T-cell (primary cell): ENCODE data around the gene ADK. TPM values are rescaled to one million over a fixed set of nuclear protein-coding genes. Genes with fewer than 3 reads are reported as not detected.
A peak's percentile ranks its signal among the peaks of the same experiment; 100 is the strongest.

Experiments used
- ATAC-seq, 4 experiments: fragments of 200-7000 bp in 3 of 4; fragments of 150-1000 bp in 1 of 4; cut with Tn5 transposase; replicated peaks in 1 of 4; 1 replicate in 3 of 4; 2 replicates in 1 of 4; pipeline ENCODE4 v1.10.0; 2021; ENCODE audit warnings: moderate library complexity in 3 of 4, mild to moderate bottlenecking in 2 of 4, moderate number of reproducible peaks in 1 of 4
- CTCF ChIA-PET, 2 donors: fragments of 300-600 bp; sonication (Branson Sonifier 250); formaldehyde crosslinking; loops; one replicate each; lab custom pipeline; 2022; ENCODE audit warnings: antibody characterized with exemption in 2 of 2; lab: Charles Lee
- POLR2A ChIA-PET, 2 donors: fragments of 300-600 bp; sonication (Branson Sonifier 250); formaldehyde crosslinking; loops; one replicate each; lab custom pipeline; 2022; ENCODE audit warnings: antibody characterized with exemption in 2 of 2; lab: Charles Lee
- DNase-seq, 35 experiments: peaks; one replicate each; pipeline versions ENCODE4 v3.0.0 to v3.0.0-alpha.2; 2013 to 2023
- H3K27ac ChIP-seq: one replicate; pipeline ENCODE4 v1.5.1; 2013; ENCODE audit warnings: low read length
- H3K27me3 ChIP-seq, 2 experiments: replicated peaks in 1 of 2; 1 replicate in 1 of 2; 2 replicates in 1 of 2; pipeline versions ENCODE4 v1.6.1 to v1.7.0; 2013; ENCODE audit warnings: low read length in 1 of 2, mixed read lengths in 1 of 2; ENCODE audit not compliant: control insufficient read depth in 2 of 2, insufficient read depth in 2 of 2; ENCODE audit errors: extremely low read depth in 1 of 2
- H3K36me3 ChIP-seq, 2 donors: 1 replicate in 1 of 2; 2 replicates in 1 of 2; pipeline versions ENCODE4 v1.6.1 to v1.7.0; 2013; ENCODE audit warnings: low read length in 1 of 2; ENCODE audit not compliant: control insufficient read depth in 2 of 2, insufficient read depth in 1 of 2; ENCODE audit errors: extremely low read depth in 1 of 2
- H3K4me1 ChIP-seq, 2 experiments: 1 replicate in 1 of 2; 2 replicates in 1 of 2; pipeline versions ENCODE4 v1.6.1 to v1.7.0; 2013; ENCODE audit warnings: low read length in 2 of 2, mixed read lengths in 1 of 2; ENCODE audit not compliant: insufficient read depth in 2 of 2, control insufficient read depth in 1 of 2; ENCODE audit errors: extremely low read depth in 1 of 2
- H3K4me3 ChIP-seq, 2 donors: 1 replicate in 1 of 2; 2 replicates in 1 of 2; pipeline versions ENCODE4 v1.5.1 to v1.7.0; 2013; ENCODE audit warnings: mild to moderate bottlenecking in 2 of 2, low read length in 1 of 2, moderate library complexity in 1 of 2; ENCODE audit not compliant: control insufficient read depth in 1 of 2; ENCODE audit errors: extremely low read depth in 1 of 2
- H3K9me3 ChIP-seq: 2 replicates; pipeline ENCODE4 v1.7.0; 2013
- H3K27ac Mint-ChIP-seq, 2 donors: one replicate each; pipeline ENCODE4 v1.8.0; 2020 to 2021; ENCODE audit warnings: mild to moderate bottlenecking in 2 of 2, mixed read lengths in 2 of 2
- H3K27me3 Mint-ChIP-seq, 2 donors: one replicate each; pipeline ENCODE4 v1.8.0; 2021 to 2022; ENCODE audit warnings: mixed read lengths in 2 of 2
- H3K36me3 Mint-ChIP-seq: one replicate; pipeline ENCODE4 v1.8.0; 2021; ENCODE audit warnings: mixed read lengths
- H3K4me1 Mint-ChIP-seq, 3 donors: one replicate each; pipeline ENCODE4 v1.8.0; 2020 to 2022; ENCODE audit warnings: mixed read lengths in 3 of 3, mild to moderate bottlenecking in 1 of 3
- H3K4me3 Mint-ChIP-seq, 3 donors: one replicate each; pipeline ENCODE4 v1.8.0; 2020 to 2022; ENCODE audit warnings: mild to moderate bottlenecking in 3 of 3, mixed read lengths in 3 of 3, moderate library complexity in 3 of 3
- H3K9me3 Mint-ChIP-seq, 3 donors: one replicate each; pipeline ENCODE4 v1.8.0; 2020 to 2022; ENCODE audit warnings: mixed read lengths in 3 of 3
- WGBS: methylation state at CpG from one replicate; pipeline ENCODE4 v1.1.5; 2013; ENCODE audit warnings: missing lambda C conversion rate; ENCODE audit not compliant: insufficient coverage; 5-methylcytosine and 5-hydroxymethylcytosine counted together
- total RNA-seq, 35 experiments: library from RNA in 6 of 35; stranded (reverse) in 6 of 35; fragments of 120-200 nt in 1 of 35; gene quantifications; one replicate each; pipeline versions ENCODE4 v1.2.1 to v1.2.4 and lab custom pipeline; 2013 to 2026

The ADK gene
- total RNA-seq, 5 donors from 2014 or later (not counting 1 experiment from before 2014, with no cell fraction given) = 20.7 to 32.8 (median 23.6) TPM

- no peaks in the 10 kb centered on the region for H3K4me1 ChIP-seq
- peaks cover 12 to 93% of the 10 kb centered on the region in 2 donors for H3K36me3 ChIP-seq
- H3K4me3 ChIP-seq = no peak overlapping the region
- no peaks in the 10 kb centered on the region for H3K27me3 ChIP-seq
- POLR2A ChIA-PET = no interaction called here
- no peak overlapping the region for H3K27ac ChIP-seq
- peaks cover 74% of the 10 kb centered on the region for H3K36me3 Mint-ChIP-seq
- H3K4me1 Mint-ChIP-seq = no peaks in the 10 kb centered on the region
- H3K9me3 Mint-ChIP-seq = no peaks in the 10 kb centered on the region
- CTCF ChIA-PET = interaction anchor here in 1 of 2 donors (0.6 to 1.1 kb wide), 4 partner anchors 11 to 131 kb away, joined by 3 read pairs; no protein-coding TSS in a partner anchor
- H3K4me3 Mint-ChIP-seq = no peak overlapping the region
- 67% methylated on average over 1 of the region's 1 CpG for WGBS
- no peaks in the 10 kb centered on the region for H3K27me3 Mint-ChIP-seq
- DNase-seq (no peak), ATAC-seq (no peak)
- peak overlapping the region in 1 of 2 donors; percentile 62 for H3K27ac Mint-ChIP-seq
- H3K9me3 ChIP-seq = no peaks in the 10 kb centered on the region
Observed at GRCh38 chr10:74110120-74110519, 40.9 kb upstream of the ADK start.

DNA sequence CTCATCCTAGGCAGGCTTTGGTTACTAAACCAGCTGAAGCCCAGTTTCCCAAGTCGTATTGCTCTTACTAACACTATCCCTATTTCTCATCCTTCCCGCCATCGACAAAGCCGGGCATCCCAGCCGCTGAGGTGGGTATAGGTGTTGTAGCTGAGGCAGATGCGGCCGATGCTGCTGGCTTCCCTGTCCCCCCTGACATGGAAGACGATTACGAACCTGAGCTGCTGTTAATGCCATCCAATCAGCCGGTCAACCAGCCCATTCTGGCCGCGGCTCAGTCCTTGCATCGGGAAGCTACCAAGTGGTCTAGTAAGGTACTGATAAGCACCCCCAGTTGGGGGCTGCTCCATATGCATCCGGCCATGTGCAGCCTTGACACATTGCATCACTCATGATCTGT is 39.2 kb upstream of the ADK start:
- H3K9me3 Mint-ChIP-seq = no peaks in the 10 kb centered on the region
- ATAC-seq (no peak), DNase-seq (no peak)
- H3K4me1 Mint-ChIP-seq = peaks cover 2 to 6% (median 4%) of the 10 kb centered on the region in 3 donors
- H3K4me3 Mint-ChIP-seq = no peak overlapping the region
- ChIA-PET POLR2A (interaction anchor here in 1 of 2 donors (0.7 kb wide), 1 partner anchor 8 kb away, joined by 3 read pairs; no protein-coding TSS in a partner anchor), CTCF (no interaction called here)
- no peak overlapping the region for H3K27ac ChIP-seq
- no peaks in the 10 kb centered on the region for H3K27me3 ChIP-seq
- peaks cover 12 to 92% of the 10 kb centered on the region in 2 donors for H3K36me3 ChIP-seq
- no peaks in the 10 kb centered on the region for H3K9me3 ChIP-seq
- no peaks in the 10 kb centered on the region for H3K4me1 ChIP-seq
- H3K27ac Mint-ChIP-seq = no peak overlapping the region
- no peak overlapping the region for H3K4me3 ChIP-seq
- H3K27me3 Mint-ChIP-seq = no peaks in the 10 kb centered on the region
- peaks cover 78% of the 10 kb centered on the region for H3K36me3 Mint-ChIP-seq
- WGBS = over 99% methylated on average over 11 of the region's 14 CpGs

- Histone ChIP-seq H3K36me3 (peaks cover 12 to 92% of the 10 kb centered on the region in 2 donors), H3K27ac (no peak overlapping the region), H3K4me1 (no peaks in the 10 kb centered on the region), H3K4me3 (no peak overlapping the region), H3K27me3 (no peaks in the 10 kb centered on the region), H3K9me3 (no peaks in the 10 kb centered on the region)
- no peak overlapping the region for H3K4me3 Mint-ChIP-seq
- H3K27ac Mint-ChIP-seq = peak overlapping the region in 1 of 2 donors; percentile 44
- no CpG with 5 or more reads among the region's 1 CpG for WGBS
- no peaks in the 10 kb centered on the region for H3K9me3 Mint-ChIP-seq
- CTCF ChIA-PET = interaction anchor here in 1 of 2 donors (0.5 kb wide), 1 partner anchor 62 kb away, joined by 3 read pairs; no protein-coding TSS in a partner anchor
- H3K36me3 Mint-ChIP-seq = peaks cover 74% of the 10 kb centered on the region
- POLR2A ChIA-PET = interaction anchor here in 1 of 2 donors (0.6 kb wide), 1 partner anchor 55 kb away, joined by 4 read pairs; no protein-coding TSS in a partner anchor
- H3K4me1 Mint-ChIP-seq = peaks cover 2 to 6% (median 6%) of the 10 kb centered on the region in 3 donors
- no peak for ATAC-seq
- DNase-seq = no peak
- no peaks in the 10 kb centered on the region for H3K27me3 Mint-ChIP-seq
Observed at GRCh38 chr10:74113546-74113945, 37.5 kb upstream of the ADK start.

- Mint-ChIP-seq H3K9me3 (no peaks in the 10 kb centered on the region), H3K36me3 (peaks cover 79% of the 10 kb centered on the region), H3K27ac (peak overlapping the region in 1 of 2 donors; percentile 44), H3K4me1 (peaks cover 2 to 11% (median 6%) of the 10 kb centered on the region in 3 donors), H3K27me3 (no peaks in the 10 kb centered on the region), H3K4me3 (no peak overlapping the region)
- POLR2A ChIA-PET = no interaction called here
- Histone ChIP-seq H3K4me3 (no peak overlapping the region), H3K36me3 (peaks cover 12 to 92% of the 10 kb centered on the region in 2 donors), H3K4me1 (no peaks in the 10 kb centered on the region), H3K9me3 (no peaks in the 10 kb centered on the region), H3K27me3 (no peaks in the 10 kb centered on the region), H3K27ac (no peak overlapping the region)
- 95% methylated on average over 12 of the region's 12 CpGs for WGBS
- DNase-seq (no peak), ATAC-seq (no peak)
- CTCF ChIA-PET = no interaction called here
Observed at GRCh38 chr10:74114041-74114448, 37.0 kb upstream of the ADK start.

DNA sequence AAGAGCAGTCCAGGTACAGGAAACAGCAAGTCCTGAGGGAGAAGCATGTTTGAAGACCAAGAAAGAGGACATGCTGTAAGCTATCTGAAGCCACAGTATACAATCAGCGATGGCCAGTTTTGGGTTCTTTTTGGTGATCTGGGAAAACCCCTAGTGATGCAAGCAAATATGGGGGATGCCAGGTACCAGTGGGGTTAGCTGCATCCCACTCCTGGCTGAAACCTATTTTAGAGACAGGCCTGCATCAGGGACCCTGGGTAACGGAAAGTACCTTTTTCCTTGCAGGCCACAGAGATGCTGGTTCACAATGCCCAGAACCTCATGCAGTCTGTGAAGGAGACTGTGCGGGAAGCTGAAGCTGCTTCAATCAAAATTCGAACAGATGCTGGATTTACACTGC is 33.3 kb upstream of the ADK start:
- Histone ChIP-seq H3K27me3 (no peaks in the 10 kb centered on the region), H3K4me1 (no peaks in the 10 kb centered on the region), H3K4me3 (no peak overlapping the region), H3K9me3 (no peaks in the 10 kb centered on the region), H3K27ac (no peak overlapping the region), H3K36me3 (peaks cover 3 to 85% of the 10 kb centered on the region in 2 donors)
- no peak for DNase-seq
- Mint-ChIP-seq H3K36me3 (peaks cover 76% of the 10 kb centered on the region), H3K9me3 (no peaks in the 10 kb centered on the region), H3K4me3 (no peak overlapping the region), H3K27me3 (no peaks in the 10 kb centered on the region), H3K27ac (peak overlapping the region; percentile 15 to 74), H3K4me1 (peaks cover 2 to 17% (median 6%) of the 10 kb centered on the region in 3 donors)
- POLR2A ChIA-PET = no interaction called here
- CTCF ChIA-PET = no interaction called here
- no peak for ATAC-seq
- WGBS = 90% methylated on average over 4 of the region's 4 CpGs

DNA sequence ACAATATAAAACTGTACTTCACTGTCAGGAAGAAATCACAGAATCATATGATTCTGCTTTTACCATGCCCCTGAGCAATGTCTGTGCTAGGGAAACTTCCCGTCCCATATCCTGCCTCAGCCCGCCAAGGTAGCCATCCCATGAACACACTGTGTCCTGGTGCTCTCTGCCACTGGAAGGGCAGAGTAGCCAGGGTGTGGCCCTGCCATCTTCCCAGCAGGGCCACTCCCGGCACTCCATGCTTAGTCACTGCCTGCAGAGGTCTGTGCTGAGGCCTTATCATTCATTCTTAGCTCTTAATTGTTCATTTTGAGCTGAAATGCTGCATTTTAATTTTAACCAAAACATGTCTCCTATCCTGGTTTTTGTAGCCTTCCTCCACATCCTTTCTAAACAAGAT is 32.2 kb upstream of the ADK start:
- ChIA-PET CTCF (no interaction called here), POLR2A (no interaction called here)
- Mint-ChIP-seq H3K27me3 (no peaks in the 10 kb centered on the region), H3K27ac (peak overlapping the region; percentile 74 to 80), H3K4me1 (peaks cover 2 to 17% (median 6%) of the 10 kb centered on the region in 3 donors), H3K36me3 (peaks cover 78% of the 10 kb centered on the region), H3K9me3 (no peaks in the 10 kb centered on the region), H3K4me3 (no peak overlapping the region)
- Histone ChIP-seq H3K4me1 (no peaks in the 10 kb centered on the region), H3K4me3 (no peak overlapping the region), H3K27me3 (no peaks in the 10 kb centered on the region), H3K9me3 (no peaks in the 10 kb centered on the region), H3K27ac (peak overlapping the region; percentile 1), H3K36me3 (peaks cover 3 to 85% of the 10 kb centered on the region in 2 donors)
- ATAC-seq = no peak
- 97% methylated on average over 3 of the region's 3 CpGs for WGBS
- no peak for DNase-seq
